Peyer's patch (tissue), 4 donors: ENCODE results near the gene PRCD. TPM values are rescaled to one million over a fixed set of nuclear protein-coding genes. Genes with fewer than 3 reads are reported as not detected.

ENCODE experiments used
- DNase-seq, 3 donors: peaks; one replicate each; pipeline ENCODE4 v3.0.0-alpha.2; 2017 to 2019
- H3K27ac ChIP-seq, 4 donors: fragments of 200-600 bp; sonication (generic); one replicate each; pipeline ENCODE4 v1.5.1; 2016 to 2019
- H3K27me3 ChIP-seq, 2 donors: fragments of 200-600 bp; sonication (generic); one replicate each; pipeline ENCODE4 v1.5.1; 2019
- H3K36me3 ChIP-seq, 3 donors: fragments of 200-600 bp; sonication (generic); one replicate each; pipeline ENCODE4 v1.5.1; 2016 to 2019
- H3K4me1 ChIP-seq, 4 donors: fragments of 200-600 bp; sonication (generic); one replicate each; pipeline ENCODE4 v1.5.1; 2016 to 2019
- H3K4me3 ChIP-seq, 4 donors: fragments of 200-600 bp; sonication (generic); 1 replicate in 3 of 4; 2 replicates in 1 of 4; pipeline ENCODE4 v1.5.1; 2016 to 2019; ENCODE audit warnings: mild to moderate bottlenecking in 1 of 4
- H3K9me3 ChIP-seq, 4 donors: fragments of 200-600 bp; sonication (generic); one replicate each; pipeline ENCODE4 v1.5.1; 2016 to 2019; ENCODE audit warnings: mild to moderate bottlenecking in 1 of 4
- POLR2A ChIP-seq, 2 donors: fragments of 450-650 bp; IDR thresholded peaks; one replicate each; pipeline ENCODE4 v1.5.1; 2017; ENCODE audit warnings: antibody characterized with exemption in 2 of 2, mild to moderate bottlenecking in 2 of 2, moderate library complexity in 2 of 2
- total RNA-seq, 4 donors: library from RNA; depleted of rRNA; stranded (reverse); fragments of >200 nt; gene quantifications; one replicate each; pipeline ENCODE4 v1.1.0, GENCODE V29; 2016
- TF ChIP-seq, protein P1 (sequence below), 6 experiments: fragments of 450-650 bp in 4 of 6; fragments of 200-600 bp in 2 of 6; sonication (generic) in 1 of 6; IDR thresholded peaks; one replicate each; pipeline ENCODE4 v1.5.1; 2017 to 2019; ENCODE audit warnings: antibody characterized with exemption in 6 of 6, mild to moderate bottlenecking in 3 of 6, moderate library complexity in 1 of 6

Gene PRCD
- total RNA-seq, 4 donors from 2014 or later: 1.2 to 10.7 TPM; not detected in 2

DNA sequence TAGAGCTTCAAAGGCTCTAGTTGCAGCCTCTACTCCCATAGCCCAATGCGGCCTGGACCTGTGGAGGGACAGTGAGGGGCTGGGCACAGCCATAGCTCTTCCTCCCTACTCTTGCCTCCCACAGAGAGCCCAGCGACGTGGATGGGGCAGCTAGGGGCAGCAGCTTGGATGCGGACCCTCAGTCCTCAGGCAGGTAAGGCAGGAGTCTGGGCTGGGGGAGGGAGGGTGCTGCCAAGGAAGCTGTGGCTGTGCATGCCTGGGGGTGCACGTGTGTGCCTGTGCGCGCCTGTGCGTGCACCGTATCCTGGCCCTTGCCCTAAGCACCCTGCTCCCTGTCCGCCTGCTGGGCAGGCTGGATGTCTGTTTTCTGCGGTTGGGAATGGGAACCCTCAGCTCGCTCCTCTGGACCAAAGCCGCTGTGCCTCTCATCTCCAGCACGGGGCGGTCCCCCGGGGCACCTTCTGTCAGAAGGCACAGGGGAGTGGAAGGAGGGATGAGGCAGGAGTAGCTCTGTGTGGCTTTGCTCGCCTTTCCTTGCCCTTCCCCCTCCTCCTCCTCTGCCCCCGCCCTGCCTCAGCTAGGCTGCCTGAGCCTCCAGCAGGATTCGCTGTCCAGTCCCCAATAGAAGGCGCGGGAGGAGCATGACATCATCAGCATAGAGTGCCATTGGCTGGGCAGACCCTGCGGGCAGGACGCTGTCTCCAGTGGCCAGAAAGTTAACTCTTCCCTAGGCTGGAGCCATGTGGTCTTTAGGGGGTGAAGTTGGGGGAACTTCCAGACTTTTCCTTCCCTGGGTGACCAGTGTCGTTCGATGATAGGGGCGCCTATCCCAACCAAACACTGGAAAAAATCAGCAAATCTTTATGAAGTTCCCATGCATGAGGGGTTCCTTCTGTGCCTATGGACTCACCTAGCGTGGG lies 797 bp downstream of the PRCD start:
- H3K36me3 ChIP-seq: no peaks in the 10 kb centered on the region
- peak; percentile 54 to 90 (median 82) for DNase-seq
- H3K27ac ChIP-seq: peak overlapping the region in 3 of 4 donors; percentile 52 to 66 (median 54)
- peaks cover 0 to 47% (median 7%) of the 10 kb centered on the region in 4 donors for H3K4me1 ChIP-seq
- peak overlapping the region in 2 of 4 donors; percentile 39 to 48 for H3K4me3 ChIP-seq
- H3K27me3 ChIP-seq: peaks cover 0 to 16% of the 10 kb centered on the region in 2 donors
- H3K9me3 ChIP-seq: no peaks in the 10 kb centered on the region
- no peak for TF ChIP-seq POLR2A (IDR thresholded peaks at IDR 0.05)
- TF ChIP-seq, protein P1, sequence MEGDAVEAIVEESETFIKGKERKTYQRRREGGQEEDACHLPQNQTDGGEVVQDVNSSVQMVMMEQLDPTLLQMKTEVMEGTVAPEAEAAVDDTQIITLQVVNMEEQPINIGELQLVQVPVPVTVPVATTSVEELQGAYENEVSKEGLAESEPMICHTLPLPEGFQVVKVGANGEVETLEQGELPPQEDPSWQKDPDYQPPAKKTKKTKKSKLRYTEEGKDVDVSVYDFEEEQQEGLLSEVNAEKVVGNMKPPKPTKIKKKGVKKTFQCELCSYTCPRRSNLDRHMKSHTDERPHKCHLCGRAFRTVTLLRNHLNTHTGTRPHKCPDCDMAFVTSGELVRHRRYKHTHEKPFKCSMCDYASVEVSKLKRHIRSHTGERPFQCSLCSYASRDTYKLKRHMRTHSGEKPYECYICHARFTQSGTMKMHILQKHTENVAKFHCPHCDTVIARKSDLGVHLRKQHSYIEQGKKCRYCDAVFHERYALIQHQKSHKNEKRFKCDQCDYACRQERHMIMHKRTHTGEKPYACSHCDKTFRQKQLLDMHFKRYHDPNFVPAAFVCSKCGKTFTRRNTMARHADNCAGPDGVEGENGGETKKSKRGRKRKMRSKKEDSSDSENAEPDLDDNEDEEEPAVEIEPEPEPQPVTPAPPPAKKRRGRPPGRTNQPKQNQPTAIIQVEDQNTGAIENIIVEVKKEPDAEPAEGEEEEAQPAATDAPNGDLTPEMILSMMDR (IDR thresholded peaks at IDR 0.05): peak in 3 of 6 experiments; percentile 23 to 26 (median 23)

DNA sequence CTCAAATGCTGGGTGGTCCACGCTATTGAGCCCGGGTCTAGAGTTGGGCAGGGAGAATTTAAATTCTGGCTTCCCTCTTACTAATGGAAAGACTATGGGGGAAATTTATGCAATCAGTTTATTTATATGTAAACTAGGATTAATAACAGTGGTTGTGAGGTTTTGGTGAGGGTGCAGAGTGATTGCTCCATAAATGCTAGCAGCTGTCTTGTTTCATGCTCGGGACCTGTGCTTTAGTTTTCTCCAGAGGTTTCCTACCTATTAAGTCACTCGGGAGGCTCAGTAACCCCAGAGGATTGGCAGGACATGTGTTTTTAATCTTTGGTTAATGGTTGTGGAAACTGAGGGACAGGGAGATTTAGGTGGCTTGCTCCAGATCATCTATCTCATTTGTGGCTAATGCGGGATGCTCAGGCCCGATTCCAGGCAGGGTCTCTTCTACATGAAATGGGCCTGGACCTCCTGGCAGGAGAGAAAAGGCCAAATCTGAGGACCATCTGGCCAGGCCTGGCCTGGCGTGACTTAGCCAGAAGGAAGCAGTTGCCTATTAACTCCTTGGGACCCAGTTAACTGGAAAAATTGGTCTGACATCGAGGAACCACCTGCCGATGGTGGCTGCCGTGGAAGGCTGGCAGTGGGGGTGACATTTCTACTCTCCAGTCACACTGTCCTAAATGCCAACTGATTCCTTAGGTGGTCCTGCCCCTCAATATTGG lies 2.1 kb downstream of the PRCD start:
- Histone ChIP-seq H3K4me1 (peaks cover 0 to 60% (median 7%) of the 10 kb centered on the region in 4 donors), H3K36me3 (no peaks in the 10 kb centered on the region), H3K4me3 (no peak overlapping the region), H3K9me3 (no peaks in the 10 kb centered on the region), H3K27ac (no peak overlapping the region), H3K27me3 (peaks cover 0 to 16% of the 10 kb centered on the region in 2 donors)
- no peak for DNase-seq
- TF ChIP-seq, protein P1 (IDR thresholded peaks at IDR 0.05): no peak
- TF ChIP-seq POLR2A (IDR thresholded peaks at IDR 0.05): no peak

DNA sequence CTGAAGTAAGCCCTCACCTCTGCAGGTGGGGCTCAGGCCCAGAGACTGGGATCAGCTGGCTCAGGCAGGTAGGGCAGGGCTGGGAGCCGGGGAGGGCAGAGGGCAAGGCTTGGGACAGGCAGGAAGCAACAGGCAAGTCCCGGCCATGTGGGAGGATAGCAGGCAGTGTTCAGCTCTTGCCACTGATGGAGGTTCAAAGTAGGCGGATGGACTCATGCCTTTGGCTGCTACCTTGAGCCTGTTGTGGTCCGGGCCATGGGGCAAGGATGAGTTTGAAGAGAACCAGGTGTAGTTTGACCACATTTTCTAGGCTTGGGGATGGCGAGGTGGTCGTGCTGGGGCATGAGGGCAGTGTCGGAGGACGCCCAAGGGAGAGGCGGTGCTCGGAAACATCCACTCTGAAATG lies 2.7 kb downstream of the PRCD start:
- Histone ChIP-seq H3K36me3 (no peaks in the 10 kb centered on the region), H3K9me3 (no peaks in the 10 kb centered on the region), H3K27ac (no peak overlapping the region), H3K27me3 (peaks cover 0 to 12% of the 10 kb centered on the region in 2 donors), H3K4me1 (peaks cover 0 to 61% (median 9%) of the 10 kb centered on the region in 4 donors), H3K4me3 (no peak overlapping the region)
- no peak for DNase-seq
- TF ChIP-seq, protein P1 (IDR thresholded peaks at IDR 0.05): no peak
- no peak for TF ChIP-seq POLR2A (IDR thresholded peaks at IDR 0.05)

- H3K27me3 ChIP-seq: peaks cover 0 to 8% of the 10 kb centered on the region in 2 donors
These were observed 3.1 kb downstream of the PRCD start for GRCh38 chr17:76542984-76543383.

DNA sequence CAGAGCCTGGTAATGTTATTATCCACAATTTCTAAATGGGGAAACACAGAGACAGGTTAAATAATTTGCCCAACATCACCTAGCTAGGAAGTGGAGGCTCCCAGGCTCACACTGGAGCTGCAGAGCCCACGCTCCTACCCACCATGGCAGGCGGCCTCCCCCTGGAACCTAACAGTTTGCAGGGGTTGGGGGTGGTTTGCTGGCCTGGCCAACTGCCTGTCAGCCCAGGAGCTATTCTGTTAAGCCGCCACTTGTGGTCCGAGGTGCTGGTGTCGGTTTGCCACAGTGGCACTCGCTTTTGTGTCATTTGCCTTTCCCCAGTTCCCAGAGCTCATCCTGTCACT lies 3.6 kb downstream of the PRCD start:
- no peaks in the 10 kb centered on the region for H3K36me3 ChIP-seq
- H3K27ac ChIP-seq: no peak overlapping the region
- no peaks in the 10 kb centered on the region for H3K9me3 ChIP-seq
- peaks cover 0 to 52% (median 4%) of the 10 kb centered on the region in 4 donors for H3K4me1 ChIP-seq
- no peak overlapping the region for H3K4me3 ChIP-seq
- peaks cover 0 to 3% of the 10 kb centered on the region in 2 donors for H3K27me3 ChIP-seq
- DNase-seq: no peak
- TF ChIP-seq POLR2A (IDR thresholded peaks at IDR 0.05): no peak
- TF ChIP-seq, protein P1 (IDR thresholded peaks at IDR 0.05): no peak

More at GRCh38 chr17:76542984-76543383, 3.1 kb downstream of the PRCD start:
- DNase-seq: no peak
- no peak overlapping the region for H3K27ac ChIP-seq
- H3K9me3 ChIP-seq: no peaks in the 10 kb centered on the region
- no peak overlapping the region for H3K4me3 ChIP-seq
- TF ChIP-seq, protein P1 (IDR thresholded peaks at IDR 0.05): no peak
- TF ChIP-seq POLR2A (IDR thresholded peaks at IDR 0.05): no peak
- peaks cover 0 to 57% (median 6%) of the 10 kb centered on the region in 4 donors for H3K4me1 ChIP-seq
- no peaks in the 10 kb centered on the region for H3K36me3 ChIP-seq
